GM21360 (cell line): ENCODE results near the gene RIMBP2.

Source experiments
- ATAC-seq: cut with Tn5 transposase; IDR thresholded peaks from one replicate; pipeline ENCODE4 v1.9.1; 2021; ENCODE audit warnings: mild to moderate bottlenecking, moderate library complexity; ENCODE audit not compliant: unreplicated experiment

RIMBP2 gene

DNA sequence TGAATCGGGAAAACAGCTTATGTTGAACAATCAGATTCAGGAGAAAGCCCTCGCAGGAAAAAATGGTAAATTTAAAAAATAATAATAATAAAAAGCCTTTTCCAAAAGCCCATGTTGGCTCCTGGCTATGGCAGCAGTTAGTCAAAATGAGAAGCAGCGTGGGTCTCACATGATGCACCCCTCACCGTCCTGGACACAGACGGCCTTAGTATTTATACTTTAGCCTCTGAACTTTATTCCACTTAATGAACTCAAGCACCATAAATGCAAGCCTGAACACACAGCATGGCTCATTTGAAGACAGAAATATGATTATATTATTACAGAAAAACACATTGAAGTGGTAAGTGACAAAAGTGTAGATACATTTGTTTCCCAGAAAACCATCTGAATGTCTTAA lies 160.9 kb downstream of the RIMBP2 start:
- no peak for ATAC-seq

DNA sequence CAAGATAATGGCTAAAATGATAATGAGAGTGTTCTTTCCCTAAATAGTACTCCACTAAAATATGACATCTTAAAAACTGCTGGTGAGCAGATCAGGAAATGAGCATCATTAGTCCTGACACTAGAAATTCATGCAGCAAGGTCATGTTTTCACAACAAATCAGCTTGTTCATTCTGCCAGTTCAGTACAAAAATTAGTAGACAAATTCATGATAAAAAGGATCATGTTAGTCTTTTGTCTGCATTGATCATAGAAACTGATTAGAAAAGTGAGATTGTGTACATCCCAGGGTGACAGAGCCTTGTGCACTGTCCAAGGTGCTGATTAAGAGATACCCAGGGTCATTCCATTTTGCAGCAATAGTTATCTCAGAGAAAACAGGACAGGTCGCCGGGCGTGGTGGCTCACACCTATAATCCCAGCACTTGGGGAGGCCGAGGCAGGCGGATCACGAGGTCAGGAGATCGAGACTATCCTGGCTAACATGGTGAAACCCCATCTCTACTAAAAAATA lies 163.6 kb downstream of the RIMBP2 start:
- ATAC-seq = no peak

GRCh38 chr12:130549361-130549760 lies 166.7 kb downstream of the RIMBP2 start:
- no peak for ATAC-seq

DNA sequence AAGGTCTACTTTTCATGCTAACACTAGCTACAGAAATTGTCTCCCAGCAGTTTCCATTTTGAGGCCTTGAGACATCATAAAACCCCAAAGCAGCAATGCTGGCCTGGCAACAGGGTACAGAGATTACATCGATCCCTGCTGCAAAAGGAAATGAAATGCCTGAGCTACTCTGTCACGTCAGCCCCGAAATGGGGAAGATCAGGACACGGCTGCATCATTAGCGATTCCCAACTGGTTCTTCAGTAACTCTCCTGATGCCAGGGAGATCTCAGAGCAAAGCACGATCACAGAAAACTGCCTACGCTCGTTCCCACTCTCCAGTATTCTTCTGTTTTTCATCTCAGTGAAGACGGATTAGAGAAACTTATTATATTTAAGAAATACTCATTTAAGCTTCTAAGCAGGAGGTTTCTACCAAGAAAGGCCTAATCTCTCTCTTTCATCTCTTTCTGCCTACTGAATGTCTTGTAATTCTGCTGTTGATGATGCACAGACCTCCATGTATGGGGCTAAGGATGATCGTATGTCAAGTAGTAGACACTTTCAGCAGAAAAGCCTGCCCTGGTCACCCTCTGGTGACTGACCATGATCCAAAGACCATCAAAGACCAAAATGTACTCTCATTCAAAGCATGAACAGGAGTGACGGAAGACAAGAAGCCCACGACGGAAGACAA lies 168.5 kb downstream of the RIMBP2 start:
- ATAC-seq = no peak

DNA sequence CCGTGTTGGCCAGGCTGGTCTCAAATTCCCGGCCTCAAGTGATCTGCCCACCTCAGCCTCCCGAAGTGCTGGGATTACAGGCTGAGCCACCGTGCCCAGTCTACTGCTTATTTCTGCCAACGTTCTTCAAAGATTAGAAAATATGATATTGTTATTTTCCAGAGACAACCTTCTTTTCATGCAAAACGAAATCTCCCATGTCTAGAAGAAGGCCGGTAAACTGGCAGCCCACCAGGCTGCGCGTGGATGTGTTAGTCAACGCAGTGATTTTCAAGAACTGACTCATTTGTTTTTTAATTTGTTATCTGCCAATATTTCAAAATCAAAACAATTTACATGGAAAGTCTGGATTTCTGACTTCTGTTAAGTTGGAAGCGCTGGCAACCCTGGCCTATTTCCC lies 169.6 kb downstream of the RIMBP2 start:
- no peak for ATAC-seq

DNA sequence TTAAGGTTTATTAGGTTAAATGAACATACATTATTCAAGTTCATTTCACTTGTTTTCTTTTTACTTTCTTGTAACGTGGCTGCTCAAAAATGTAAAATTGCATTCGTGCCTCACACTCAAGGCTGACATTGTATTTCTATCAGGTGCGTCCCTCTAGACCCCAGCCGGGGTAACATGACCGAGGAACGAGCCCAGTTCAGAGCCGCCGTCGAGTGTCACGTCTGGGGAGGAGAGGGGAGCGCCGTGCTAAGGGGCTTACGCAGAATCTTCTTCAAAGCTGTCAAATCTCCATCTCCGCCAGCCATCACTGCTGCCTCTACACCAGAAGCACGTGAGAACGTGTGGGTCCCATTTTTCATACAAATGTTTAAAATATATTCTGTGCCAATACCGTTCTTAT lies 170.6 kb downstream of the RIMBP2 start:
- ATAC-seq = no peak

- no peak for ATAC-seq
Measured at GRCh38 chr12:130540376-130540775, 175.7 kb downstream of the RIMBP2 start.

DNA sequence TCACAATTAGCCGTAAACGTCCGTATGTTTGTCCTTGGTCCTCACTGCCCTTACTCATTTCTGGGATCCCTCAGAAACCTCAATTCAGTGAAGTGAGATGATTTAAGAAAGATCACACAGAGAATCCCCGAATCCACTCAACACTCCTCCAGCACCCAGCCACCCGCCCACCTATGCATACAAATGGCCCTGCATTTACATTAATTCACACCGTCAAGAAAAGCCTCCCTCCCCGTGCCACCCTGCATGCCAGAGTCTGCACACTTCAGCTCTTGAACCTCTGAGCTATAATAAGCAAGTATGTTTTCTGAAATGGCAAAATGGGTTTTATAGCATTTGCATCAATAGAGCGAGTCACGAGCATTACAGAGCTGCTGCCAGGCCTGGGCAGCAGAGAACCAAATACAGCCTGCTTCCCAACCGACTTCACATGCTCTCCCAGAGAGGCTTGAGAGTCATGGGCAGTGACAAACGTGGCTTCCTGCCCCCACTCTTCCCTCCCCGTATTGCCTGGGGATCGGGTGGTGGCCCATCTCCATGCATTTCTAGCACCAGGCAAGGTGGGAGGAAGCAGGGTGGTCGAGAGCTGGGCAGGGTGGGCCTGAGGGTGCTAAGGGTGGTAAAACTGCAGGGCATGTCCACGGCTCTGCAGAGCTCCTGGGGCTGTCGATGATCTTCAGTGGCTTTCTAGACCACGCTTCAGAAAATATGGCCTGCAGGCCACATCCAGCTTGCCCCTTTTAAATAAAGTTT lies 177.6 kb downstream of the RIMBP2 start:
- no peak for ATAC-seq

DNA sequence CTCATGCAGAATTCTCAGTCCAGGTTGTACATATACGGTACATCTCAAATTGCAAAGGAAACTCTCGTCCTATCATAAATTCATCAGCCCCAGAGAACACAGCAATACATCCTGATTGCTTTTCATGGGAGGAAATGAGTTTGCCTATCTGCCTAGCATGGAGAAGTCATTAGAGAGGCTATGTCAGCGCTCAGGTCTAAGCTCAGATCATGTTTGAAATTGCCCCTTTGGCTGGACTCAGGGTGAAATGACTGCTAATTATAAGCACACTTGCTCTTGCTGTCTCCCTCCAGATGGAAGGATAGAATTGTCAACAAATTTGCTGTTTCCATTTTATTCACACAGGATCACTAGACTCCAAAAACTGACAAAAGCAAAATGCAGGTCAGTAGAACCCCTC lies 178.4 kb downstream of the RIMBP2 start:
- ATAC-seq = no peak

GRCh38 chr12:130537051-130537450 lies 179.0 kb downstream of the RIMBP2 start:
- no peak for ATAC-seq

DNA sequence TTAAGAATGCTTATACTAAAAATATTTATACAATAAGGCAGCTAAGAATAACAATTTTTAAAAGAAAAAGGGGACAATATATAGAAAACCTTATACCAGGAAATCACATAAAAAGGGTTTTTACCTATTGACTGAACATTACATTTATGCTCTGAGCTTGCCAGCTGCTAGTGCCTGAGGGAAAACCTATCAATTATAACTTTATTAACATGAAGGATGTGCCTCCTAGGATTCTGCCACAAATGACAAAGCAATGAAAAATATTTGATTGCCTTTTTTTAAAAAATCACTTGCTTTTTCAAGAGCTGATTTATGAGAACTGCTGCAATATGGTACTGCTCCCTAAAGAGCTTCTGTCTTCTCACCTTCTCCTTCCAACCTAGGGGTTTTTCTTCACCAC lies 185.7 kb downstream of the RIMBP2 start:
- ATAC-seq = no peak

- ATAC-seq = no peak
Measured at GRCh38 chr12:130529781-130530180, 186.3 kb downstream of the RIMBP2 start.

DNA sequence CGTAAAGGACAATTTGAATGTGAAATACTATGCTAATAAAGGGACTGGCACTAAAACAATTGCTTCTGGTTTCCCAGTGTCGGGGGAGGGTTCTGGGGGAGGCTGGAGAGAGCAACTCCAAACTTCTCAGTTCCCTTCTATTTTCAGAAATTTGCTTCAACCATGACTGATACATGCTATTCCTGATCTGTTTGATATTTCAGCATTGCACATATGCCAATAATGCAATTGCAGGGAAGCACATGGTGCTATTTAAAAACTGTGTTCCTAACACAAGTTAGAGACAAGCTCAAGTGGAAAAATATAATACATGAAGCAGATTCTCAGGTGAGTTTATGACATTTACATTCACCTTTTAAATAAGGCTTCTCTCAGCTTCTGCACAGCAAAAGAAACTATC lies 188.9 kb downstream of the RIMBP2 start:
- ATAC-seq = no peak

GRCh38 chr12:130526813-130527212 lies 189.3 kb downstream of the RIMBP2 start:
- no peak for ATAC-seq

- no peak for ATAC-seq
Measured at GRCh38 chr12:130525384-130526172, 190.5 kb downstream of the RIMBP2 start.

DNA sequence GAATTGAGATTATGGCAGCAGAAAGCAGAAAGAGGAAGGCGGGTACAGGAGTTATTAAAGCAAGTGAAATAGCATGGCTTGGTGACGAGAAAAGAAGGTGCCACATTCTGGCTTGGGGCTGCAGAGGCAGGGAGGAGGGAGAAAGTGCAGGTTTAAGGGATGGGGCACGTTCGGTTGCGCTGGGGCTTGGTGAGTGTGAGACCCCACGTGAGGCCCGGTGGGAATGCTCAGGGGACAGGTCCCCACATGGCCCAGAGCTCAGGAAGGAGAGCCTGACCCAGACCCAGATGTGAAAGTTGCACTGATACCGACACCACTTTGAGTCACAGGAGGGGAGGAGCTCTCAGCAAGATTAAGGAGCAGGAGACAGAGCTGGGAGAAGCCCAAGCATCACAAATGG lies 191.3 kb downstream of the RIMBP2 start:
- ATAC-seq = no peak

DNA sequence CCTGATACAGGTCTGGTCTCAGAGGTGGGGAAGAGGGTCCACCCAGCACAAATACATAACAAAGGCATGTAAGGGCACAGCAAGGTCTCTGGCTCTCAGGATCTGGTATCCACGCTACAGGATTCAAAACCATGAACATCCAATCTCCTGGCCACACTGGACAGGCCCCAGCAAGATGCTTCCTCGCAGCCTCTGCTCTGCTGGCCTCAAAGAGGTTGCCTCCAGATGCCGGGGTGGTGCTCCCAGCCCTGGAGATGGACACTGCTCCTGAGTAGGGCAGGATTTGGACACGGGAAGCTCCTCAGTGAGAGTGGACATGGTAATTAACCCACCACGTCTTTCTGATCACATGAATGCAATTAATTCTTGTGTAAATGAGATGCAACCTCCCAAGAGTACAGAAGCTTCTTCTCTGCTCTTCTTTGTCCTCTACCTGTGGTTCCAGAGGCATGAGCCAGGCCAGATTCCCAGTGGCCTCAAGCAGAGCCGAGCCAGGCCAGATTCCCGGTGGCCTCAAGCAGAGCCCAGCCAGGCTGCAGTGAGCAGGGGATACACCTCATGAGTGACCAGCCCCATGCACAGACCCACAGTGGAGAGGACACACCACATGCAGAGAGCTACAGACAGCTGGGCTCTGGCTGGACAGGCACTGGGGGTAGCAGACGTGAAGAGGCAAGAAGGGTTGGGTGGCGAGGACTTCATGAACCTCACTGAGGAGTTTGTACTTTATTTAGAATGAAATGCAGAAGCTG lies 192.1 kb downstream of the RIMBP2 start:
- no peak for ATAC-seq

GRCh38 chr12:130523208-130523607 lies 192.9 kb downstream of the RIMBP2 start:
- no peak for ATAC-seq

DNA sequence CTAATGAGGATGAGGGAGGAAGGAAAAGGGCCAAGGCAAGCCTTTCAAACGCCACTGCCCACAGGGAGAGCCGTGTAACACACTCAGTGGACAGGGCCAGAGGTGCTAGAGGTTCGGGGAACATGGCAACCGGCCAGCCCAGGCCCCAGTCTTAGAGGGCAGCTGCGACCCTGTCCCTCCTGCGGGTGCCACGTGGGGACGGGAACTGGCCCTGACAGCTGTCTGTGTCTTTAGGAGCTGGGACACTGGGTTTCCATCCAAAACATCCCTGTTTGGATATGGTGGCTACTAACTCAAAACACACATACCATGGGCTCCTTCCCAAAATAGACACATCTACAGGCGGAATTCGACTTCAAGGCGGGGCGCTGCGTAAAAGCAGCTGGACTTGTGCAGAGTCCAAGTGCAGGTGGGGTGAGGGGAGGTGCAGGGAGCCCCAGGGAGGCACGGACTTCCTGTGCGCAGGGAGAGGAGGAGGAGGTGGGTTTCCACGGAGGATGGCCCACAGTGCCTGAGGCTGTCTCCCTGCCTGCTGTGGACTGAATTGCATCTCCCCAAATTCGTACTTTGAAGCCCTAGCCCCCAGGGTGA lies 193.8 kb downstream of the RIMBP2 start:
- no peak for ATAC-seq

- no peak for ATAC-seq
Measured at GRCh38 chr12:130521375-130522124, 194.5 kb downstream of the RIMBP2 start.
